TTC549 (cell line): ENCODE results near the gene BATF.
"Not testable (repeated sequence)": the region's sequence is repeated elsewhere in the genome, so short reads cannot be mapped to it uniquely, and the experiment has no call there.

Source experiments
- FAIRE-seq: peaks from 2 replicates; lab custom pipeline; 2012; peaks lifted over from hg19 to GRCh38; lab: Jason Lieb, UNC

BATF gene, protein sequence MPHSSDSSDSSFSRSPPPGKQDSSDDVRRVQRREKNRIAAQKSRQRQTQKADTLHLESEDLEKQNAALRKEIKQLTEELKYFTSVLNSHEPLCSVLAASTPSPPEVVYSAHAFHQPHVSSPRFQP

GRCh38 chr14:75522224-75522982 is at the start of gene BATF:
Gene BATF (plus strand): TSS chr14:75522469. CDS start chr14:75522683, 214 bp downstream.
- no peak for FAIRE-seq

GRCh38 chr14:75474127-75474526 is 48.1 kb upstream of the BATF start:
- FAIRE-seq = not testable (repeated sequence)

DNA sequence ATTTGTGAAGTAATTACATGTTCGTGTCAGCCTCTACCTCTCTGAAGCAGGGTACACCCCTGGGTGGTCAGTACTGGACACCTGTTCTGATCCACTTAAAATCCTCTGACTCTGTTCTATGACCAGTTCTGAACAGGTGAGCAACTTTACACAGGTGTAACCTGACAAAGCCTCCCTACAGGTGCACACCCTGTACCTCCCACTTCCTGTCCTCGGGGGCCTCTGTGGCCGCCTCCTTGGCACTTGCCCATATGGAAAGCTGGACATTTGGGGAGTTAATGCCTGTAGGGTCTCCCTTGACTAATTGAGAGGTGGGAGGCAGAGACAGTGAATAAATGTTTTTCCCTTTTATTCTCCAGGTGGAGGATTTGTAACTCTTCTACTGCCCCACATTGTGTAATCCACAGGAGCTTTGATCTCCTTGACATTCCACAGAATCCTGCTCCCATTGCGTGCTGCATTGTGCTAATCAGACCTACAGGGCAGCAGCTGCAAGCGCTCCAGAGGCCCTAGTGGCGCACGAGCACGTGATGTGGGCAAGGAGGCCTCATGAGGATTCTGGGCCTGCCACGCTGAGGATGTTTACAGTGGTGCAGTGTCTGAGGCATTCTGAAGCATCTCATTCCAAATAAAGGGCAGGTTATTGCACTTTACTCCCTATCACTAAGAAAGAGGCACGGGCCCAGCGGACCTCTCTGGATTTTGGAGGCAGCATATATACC is 45.8 kb upstream of the BATF start:
- no peak for FAIRE-seq

- no peak for FAIRE-seq
Measured at GRCh38 chr14:75477881-75478280, 44.4 kb upstream of the BATF start.

GRCh38 chr14:75479770-75480600 is 42.3 kb upstream of the BATF start:
- FAIRE-seq = no peak

DNA sequence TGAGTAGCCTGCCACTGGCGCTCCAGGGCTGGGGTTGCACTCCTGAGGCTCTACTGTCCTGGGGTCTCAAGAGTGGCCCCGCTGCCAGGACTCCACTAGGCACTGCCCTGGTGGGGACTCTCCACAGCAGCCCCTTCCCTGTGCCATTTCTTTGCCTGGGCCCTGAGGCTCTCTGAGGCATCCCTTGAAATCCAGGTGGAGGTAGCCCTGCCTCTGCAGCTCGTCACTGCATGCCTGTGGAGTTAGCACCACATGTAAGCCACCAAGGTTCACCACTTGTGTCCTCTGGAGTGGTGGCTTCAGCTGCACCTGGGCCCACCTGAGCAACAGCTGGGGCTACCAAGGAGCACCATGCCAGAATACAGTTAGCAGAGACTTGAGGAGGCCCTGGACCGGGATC is 39.9 kb upstream of the BATF start:
- no peak for FAIRE-seq

- no peak for FAIRE-seq
Measured at GRCh38 chr14:75484711-75485429, 37.4 kb upstream of the BATF start.

DNA sequence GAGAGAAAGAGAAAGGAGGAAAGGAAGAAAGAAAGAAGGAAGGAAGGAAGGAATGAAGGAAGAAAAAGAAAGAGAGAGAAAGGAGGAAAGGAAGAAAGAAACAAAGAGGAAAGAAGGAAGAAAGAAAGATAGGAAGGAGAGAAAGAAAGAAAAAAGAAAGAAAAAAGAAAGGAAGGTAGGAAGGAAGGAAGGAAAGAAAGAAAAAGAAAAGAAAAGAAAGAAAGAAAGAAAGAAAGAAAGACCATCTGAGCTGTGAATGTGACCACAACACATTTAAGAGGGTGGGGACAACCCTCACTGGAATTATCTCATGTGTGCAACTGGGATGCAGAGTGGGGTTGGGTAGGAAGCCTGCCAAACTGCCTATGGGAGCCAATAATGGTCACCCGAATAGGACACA is 36.0 kb upstream of the BATF start:
- no peak for FAIRE-seq

- FAIRE-seq = no peak
Measured at GRCh38 chr14:75487155-75487671, 35.1 kb upstream of the BATF start.

- no peak for FAIRE-seq
Measured at GRCh38 chr14:75489480-75489837, 32.8 kb upstream of the BATF start.

GRCh38 chr14:75491376-75491978 is 30.8 kb upstream of the BATF start:
- FAIRE-seq = no peak

GRCh38 chr14:75492832-75493591 is 29.3 kb upstream of the BATF start:
- FAIRE-seq = no peak

GRCh38 chr14:75493592-75494087 is 28.6 kb upstream of the BATF start:
- FAIRE-seq = no peak

GRCh38 chr14:75494896-75495295 is 27.4 kb upstream of the BATF start:
- FAIRE-seq = no peak

- FAIRE-seq = no peak
Measured at GRCh38 chr14:75495399-75495798, 26.9 kb upstream of the BATF start.

GRCh38 chr14:75495882-75496281 is 26.4 kb upstream of the BATF start:
- no peak for FAIRE-seq

DNA sequence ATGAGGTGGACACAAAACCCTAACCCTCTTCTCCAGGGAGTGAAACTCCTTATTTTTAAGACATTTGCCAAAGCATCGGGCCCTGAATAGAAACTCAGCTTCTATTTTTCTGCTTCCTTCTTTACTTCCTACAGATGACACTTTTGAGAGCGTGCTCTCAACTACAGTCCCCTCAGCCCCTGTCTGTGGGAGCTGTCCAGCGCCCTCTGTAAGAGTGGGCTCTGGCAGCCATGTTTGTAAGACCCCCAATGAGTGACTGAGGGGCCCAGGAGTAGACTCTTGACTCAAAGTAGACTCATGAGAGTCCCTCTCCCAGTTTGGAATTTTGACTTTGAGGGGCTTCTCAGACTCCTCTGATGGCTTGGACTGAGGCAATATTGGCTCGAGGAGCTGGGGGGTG is 25.5 kb upstream of the BATF start:
- FAIRE-seq = no peak

GRCh38 chr14:75497191-75497590 is 25.1 kb upstream of the BATF start:
- FAIRE-seq = no peak

DNA sequence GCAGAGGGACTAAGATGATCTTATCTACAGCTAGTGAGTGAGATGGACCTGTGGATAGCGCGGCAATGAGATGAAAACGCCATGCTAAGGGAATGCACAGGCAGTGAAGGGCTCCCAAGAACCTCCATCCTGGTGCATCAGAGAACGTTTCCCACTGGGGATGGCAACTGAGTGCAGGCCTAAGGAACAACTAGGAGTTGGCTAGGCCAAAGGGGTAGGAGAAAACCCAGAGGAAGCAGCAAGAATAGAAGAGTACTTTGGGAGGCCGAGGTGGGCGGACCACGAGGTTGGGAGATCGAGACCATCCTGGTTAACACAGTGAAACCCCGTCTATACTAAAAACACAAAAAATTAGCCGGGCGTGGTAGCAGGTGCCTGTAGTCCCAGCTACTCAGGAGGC is 24.6 kb upstream of the BATF start:
- no peak for FAIRE-seq

GRCh38 chr14:75499084-75499875 is 23.0 kb upstream of the BATF start:
- no peak for FAIRE-seq
